ENCODE results near the gene SLX4IP.

SLX4IP gene

DNA sequence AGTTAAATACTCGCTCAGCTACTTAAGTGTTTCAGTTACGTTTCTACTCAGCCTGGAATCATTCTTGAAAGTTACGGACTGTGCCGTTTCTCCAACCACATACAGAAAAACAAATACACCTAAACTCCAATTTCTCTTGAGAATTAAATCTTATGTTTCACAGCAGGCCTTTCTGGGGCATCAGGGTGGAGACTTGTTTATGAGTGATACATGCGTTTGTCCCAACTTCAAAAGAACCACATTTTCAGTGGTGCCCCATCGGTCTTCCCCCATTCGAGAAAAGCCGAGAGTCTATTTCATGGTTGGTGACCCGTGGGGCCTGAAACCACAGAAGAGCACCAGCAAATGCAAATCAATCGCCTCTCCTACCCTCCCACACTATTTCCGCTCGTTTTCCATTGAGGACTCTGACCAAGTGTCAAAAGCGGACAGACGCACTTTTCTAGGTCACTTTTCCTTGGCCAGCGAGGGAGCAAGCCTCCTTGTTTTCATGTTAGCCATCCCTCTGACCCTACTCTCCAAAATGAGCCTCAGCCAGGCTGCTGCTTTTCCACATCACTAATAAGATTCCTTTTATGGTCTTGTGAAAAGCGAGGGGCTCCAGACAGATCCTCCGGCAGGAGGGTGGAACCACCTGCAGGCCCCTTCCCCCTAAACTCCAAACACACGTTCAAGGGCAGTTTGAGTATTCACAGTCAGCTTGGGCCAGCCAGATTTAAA, 235.6 kb downstream of the SLX4IP start:
- no peaks in the 10 kb centered on the region for H3K9me3 Mint-ChIP-seq
- H3K4me1 Mint-ChIP-seq (ENCODE audit: low read depth), result peaks cover 37% of the 10 kb centered on the region
- H3K27ac Mint-ChIP-seq, result no peak overlapping the region
- no peak overlapping the region for H3K4me3 Mint-ChIP-seq
- H3K36me3 Mint-ChIP-seq (ENCODE audit: low read depth), result no peaks in the 10 kb centered on the region
- H3K27me3 Mint-ChIP-seq, result peaks cover 67% of the 10 kb centered on the region

DNA sequence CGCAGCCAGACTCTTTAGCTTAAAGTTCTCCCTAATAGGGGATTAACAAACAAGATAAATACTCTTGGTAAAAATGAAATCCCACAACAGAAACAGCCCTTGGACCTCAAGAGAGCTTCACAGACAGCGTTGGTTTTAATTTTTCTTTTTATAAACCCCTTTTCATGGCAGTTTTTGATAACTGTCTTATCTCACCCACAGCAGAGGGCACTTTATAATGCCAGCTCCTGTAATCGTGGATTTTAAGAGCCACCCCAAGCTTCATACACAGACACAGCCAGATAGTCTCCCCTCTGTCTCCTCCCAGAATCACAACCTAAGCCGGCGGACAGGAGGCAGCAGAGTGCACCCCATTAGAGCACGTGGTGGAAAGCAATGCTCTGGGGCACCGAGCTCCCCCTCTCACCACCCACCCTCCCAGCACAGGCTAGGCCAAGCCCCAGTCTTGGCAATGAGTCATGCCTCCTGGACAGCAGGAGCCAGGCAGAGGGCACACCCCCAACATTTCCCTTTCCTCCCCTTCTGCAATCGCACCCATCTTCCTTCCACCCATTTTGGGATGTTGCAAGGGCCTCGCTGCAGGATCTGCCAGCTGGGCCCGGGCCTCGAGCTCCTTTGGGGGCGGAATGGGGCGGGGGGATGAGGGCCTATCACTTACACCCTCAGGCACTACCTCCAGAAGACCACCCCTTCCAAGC, 236.3 kb downstream of the SLX4IP start:
- H3K9me3 Mint-ChIP-seq, result no peaks in the 10 kb centered on the region
- H3K27me3 Mint-ChIP-seq, result peaks cover 69% of the 10 kb centered on the region
- peaks cover 37% of the 10 kb centered on the region for H3K4me1 Mint-ChIP-seq (ENCODE audit: low read depth)
- H3K36me3 Mint-ChIP-seq (ENCODE audit: low read depth), result no peaks in the 10 kb centered on the region
- no peak overlapping the region for H3K27ac Mint-ChIP-seq
- H3K4me3 Mint-ChIP-seq, result no peak overlapping the region

DNA sequence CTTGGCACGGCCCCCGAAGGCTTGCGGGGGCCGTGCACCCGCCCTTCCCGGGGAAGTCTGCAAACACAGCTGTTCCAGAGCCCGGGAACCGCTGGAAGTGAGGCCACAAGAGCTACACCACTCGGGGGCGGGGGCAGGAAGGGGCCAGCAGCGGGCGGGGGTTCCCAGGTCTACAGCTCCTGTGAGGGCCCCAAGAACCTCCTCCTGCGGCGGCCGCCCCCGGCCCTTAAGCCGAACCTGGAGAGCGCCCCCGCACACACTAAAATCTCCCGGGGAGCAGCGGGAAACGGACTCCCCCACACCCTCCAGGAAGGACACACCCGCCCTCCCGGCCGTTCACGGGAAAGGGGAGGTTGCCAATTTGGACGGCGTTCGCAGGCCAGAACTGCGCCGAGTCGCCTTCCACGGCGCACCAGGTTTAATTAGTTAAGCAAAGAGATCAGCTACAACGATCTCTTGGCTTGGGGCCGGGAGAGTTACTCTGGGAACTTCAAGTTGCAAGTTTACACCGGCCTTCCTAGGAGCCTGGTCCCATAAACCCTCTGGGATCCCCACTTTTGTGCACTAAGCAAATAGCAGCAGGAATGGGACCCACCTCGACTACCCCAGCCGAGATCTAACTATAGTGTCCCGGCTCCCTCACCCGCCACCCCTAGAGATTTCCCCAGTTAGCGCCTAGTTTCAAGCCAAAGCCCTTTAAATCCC, 237.0 kb downstream of the SLX4IP start:
- Mint-ChIP-seq H3K27ac (peak overlapping the region; percentile 76), H3K27me3 (peaks cover 76% of the 10 kb centered on the region), H3K9me3 (no peaks in the 10 kb centered on the region), H3K4me3 (peak overlapping the region; percentile 79), H3K4me1 (ENCODE audit: low read depth) (peaks cover 37% of the 10 kb centered on the region), H3K36me3 (ENCODE audit: low read depth) (no peaks in the 10 kb centered on the region)

DNA sequence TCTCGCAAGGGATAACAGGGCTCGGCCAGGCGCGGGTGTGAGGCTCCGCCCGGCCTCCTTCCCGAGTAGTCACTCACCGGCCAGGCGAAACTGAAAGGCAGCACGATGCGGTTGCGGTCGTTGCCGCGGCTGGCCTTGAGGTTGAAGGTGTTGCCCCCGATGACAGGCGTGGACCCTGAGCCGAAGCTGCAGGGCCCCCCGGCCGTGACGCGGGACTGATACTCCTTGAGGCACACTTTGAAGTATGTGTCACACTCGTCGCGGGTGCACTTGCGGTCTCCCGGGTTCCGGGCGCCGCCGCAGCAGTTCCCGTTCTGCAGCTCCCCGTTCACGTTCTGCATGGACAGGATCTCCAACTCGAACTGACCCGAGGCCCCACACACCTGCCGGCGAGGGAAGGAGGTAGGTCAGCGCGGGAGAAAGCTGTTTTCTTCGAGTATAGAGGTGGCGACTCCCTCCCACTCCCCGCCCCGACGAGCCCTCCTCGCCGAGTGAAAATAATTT, 237.6 kb downstream of the SLX4IP start:
- H3K27me3 Mint-ChIP-seq, result peaks cover 78% of the 10 kb centered on the region
- peak overlapping the region; percentile 79 for H3K4me3 Mint-ChIP-seq
- H3K27ac Mint-ChIP-seq, result peak overlapping the region; percentile 76
- H3K4me1 Mint-ChIP-seq (ENCODE audit: low read depth), result peaks cover 37% of the 10 kb centered on the region
- no peaks in the 10 kb centered on the region for H3K36me3 Mint-ChIP-seq (ENCODE audit: low read depth)
- no peaks in the 10 kb centered on the region for H3K9me3 Mint-ChIP-seq

DNA sequence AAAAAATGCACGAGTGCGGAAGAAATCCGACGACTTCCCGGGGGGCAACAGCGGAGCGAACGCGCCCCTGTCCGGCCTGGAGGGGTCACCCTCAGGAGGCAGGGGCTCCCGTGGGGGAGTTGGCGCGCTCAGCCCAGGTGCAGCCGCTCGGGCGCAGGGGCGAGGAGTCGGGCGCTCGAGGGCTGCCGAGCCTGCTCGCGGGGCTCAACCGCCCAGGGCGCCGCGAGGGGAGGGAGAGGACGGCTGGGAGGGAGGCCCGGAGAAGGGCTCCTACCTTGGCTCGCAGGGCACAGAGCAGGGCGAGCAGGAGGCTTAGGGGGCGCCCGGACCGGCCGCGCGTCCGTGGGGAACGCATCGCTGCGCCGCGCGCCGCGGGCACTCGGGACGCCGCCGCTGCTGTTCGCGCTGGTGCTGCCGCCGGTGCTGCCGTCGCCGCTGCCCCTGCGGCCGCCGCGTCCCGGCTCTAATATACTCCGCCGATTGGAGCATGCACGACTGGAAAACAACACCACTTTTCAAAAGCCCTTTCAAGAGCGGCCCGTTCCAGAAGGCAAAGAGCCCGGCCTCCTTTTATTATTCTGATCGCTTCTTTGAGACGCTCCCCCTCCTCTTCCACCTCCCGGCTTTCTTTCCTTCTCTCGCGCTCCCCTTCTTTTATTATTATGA, 238.2 kb downstream of the SLX4IP start:
- no peaks in the 10 kb centered on the region for H3K36me3 Mint-ChIP-seq (ENCODE audit: low read depth)
- H3K9me3 Mint-ChIP-seq, result no peaks in the 10 kb centered on the region
- H3K4me1 Mint-ChIP-seq (ENCODE audit: low read depth), result peaks cover 37% of the 10 kb centered on the region
- H3K27me3 Mint-ChIP-seq, result peaks cover 77% of the 10 kb centered on the region
- peak overlapping the region; percentile 81 for H3K4me3 Mint-ChIP-seq
- peak overlapping the region; percentile 76 for H3K27ac Mint-ChIP-seq

DNA sequence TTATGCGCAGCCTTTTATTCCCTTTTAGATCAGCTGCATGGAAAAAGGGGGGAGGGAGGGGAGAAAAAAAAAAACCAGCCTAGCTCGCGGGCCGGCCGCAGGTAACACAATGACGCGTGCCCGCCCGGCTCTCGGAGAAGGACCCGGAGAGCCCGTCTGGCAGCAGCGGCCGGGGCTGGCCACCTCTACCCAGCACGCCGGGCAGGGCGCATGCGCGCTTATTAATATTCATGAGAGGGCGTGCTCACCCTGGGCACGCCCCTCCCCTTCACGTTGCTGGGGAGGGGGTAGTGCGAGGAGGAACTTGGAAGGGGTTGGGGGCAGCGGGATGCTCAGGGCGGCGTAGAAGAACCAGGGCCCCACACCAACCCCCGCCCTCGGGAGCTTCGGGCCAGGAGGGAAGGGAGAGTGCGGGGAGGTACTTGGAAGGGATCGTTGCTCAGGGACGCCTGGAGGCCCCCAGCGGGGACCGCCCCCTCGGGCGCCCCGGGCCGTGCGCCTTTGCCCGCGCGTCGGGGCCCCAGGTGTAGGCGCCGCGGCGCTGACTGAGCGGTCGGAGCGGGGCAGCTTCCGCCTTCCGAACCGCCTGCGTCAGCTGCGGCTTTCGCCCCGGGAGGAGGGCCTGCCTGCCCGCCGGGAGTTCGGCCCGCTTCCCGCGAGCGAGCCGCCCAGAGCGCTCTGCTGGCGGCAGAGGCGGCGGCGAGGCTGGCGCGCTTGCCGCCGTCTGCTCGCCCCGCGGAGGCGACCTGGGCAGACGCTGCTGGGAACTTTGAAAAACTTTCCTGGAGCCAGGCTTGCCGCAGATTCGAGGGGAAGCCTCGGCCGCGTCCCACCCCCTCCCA, 239.0 kb downstream of the SLX4IP start, which contains the start of gene JAG1:
JAG1 (minus strand) TSS at position 158 of the 842 bp plus-strand sequence. CDS start 469 bp downstream, outside the sequence.
- Mint-ChIP-seq H3K4me3 (peak within 1 kb of the TSS; percentile 81), H3K36me3 (ENCODE audit: low read depth) (no peaks in the 10 kb centered on the region), H3K27me3 (peaks cover 74% of the 10 kb centered on the region), H3K4me1 (ENCODE audit: low read depth) (peaks cover 37% of the 10 kb centered on the region), H3K9me3 (no peaks in the 10 kb centered on the region), H3K27ac (peak within 1 kb of the TSS; percentile 76)

DNA sequence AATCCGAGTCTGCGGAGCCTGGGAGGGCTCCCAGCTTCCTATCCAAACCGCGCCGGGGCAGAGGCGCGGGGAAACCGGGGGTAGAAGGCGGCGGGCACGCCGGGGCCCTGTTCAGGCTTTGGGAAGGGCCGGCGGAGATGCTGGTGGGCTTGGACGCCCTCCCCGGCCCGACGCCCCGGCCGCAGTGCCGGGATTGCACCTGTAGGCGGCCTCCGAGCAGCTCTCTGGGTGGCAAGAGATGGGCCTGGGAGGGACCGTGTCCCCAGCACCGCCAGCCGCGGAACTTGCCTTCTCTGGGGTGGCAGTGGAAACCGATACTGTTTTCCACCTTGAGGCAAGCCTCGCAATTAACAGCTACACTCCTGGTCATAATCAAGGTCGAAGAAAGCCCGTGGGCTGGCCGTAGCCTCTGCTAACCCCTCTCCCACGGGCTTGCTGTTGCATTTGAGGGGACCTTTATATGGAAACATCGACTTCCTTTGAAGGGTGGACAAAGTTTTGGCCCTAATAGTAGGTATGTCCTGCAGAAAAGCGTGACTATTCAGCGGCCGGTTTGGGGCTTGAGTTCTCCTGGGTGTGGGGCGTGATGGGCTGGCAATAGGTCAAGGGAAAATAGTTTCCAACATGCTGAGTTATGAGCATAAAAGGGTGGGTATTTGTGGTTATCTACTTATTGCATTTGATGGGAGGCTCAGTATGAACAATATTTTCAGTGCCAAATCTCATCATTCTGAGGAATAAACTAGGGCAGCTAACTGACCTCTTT, 239.8 kb downstream of the SLX4IP start:
- Mint-ChIP-seq H3K36me3 (ENCODE audit: low read depth) (no peaks in the 10 kb centered on the region), H3K4me3 (peak overlapping the region; percentile 62), H3K9me3 (no peaks in the 10 kb centered on the region), H3K27me3 (peaks cover 67% of the 10 kb centered on the region), H3K4me1 (ENCODE audit: low read depth) (peaks cover 37% of the 10 kb centered on the region), H3K27ac (no peak overlapping the region)

DNA sequence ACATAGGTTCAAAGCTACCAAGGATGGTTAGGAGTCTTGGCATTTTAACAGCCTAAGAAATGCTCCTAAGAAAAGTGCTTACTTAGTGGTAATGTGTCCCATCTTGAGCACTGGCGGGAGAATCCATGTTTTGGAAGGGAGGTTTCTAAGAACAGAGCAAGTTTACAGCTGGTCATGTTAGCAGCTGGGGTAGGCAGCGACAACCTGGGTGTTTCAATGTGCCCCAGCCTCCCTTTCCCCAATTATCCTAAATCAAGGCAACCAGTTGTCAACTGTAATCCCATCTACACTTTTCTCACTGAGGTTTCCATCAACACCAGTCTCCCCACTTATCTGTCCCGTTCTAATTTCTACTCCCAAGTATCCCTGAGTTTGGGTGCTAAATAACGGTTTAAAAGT, 240.3 kb downstream of the SLX4IP start:
- Mint-ChIP-seq H3K27me3 (peaks cover 67% of the 10 kb centered on the region), H3K36me3 (ENCODE audit: low read depth) (no peaks in the 10 kb centered on the region), H3K27ac (no peak overlapping the region), H3K4me3 (peak overlapping the region; percentile 62), H3K9me3 (no peaks in the 10 kb centered on the region), H3K4me1 (ENCODE audit: low read depth) (peaks cover 33% of the 10 kb centered on the region)

DNA sequence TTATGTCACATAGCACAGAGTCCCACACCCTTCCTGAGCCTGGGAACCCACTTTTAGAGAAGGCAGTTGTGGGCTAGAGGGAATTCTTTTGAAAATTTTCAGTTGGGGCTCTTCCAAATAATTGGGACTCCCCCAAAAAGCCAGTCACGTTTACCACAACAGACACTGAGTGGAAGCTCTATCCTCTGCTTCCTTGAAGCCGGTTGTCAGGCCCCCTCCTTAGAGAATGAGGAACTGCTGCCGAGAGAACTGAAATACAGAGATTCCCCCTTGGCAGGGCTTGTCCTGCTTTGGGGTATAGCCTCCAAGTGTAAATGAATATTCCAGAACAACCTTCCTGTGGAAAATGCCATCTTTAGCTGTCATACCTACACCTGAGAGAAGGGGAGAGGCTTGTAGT, 241.4 kb downstream of the SLX4IP start:
- no peaks in the 10 kb centered on the region for H3K36me3 Mint-ChIP-seq (ENCODE audit: low read depth)
- H3K27me3 Mint-ChIP-seq, result peaks cover 65% of the 10 kb centered on the region
- no peaks in the 10 kb centered on the region for H3K9me3 Mint-ChIP-seq
- no peak overlapping the region for H3K27ac Mint-ChIP-seq
- H3K4me1 Mint-ChIP-seq (ENCODE audit: low read depth), result peaks cover 22% of the 10 kb centered on the region
- no peak overlapping the region for H3K4me3 Mint-ChIP-seq
